Measurements from ENCODE around the gene MACROD2.

Gene MACROD2

DNA sequence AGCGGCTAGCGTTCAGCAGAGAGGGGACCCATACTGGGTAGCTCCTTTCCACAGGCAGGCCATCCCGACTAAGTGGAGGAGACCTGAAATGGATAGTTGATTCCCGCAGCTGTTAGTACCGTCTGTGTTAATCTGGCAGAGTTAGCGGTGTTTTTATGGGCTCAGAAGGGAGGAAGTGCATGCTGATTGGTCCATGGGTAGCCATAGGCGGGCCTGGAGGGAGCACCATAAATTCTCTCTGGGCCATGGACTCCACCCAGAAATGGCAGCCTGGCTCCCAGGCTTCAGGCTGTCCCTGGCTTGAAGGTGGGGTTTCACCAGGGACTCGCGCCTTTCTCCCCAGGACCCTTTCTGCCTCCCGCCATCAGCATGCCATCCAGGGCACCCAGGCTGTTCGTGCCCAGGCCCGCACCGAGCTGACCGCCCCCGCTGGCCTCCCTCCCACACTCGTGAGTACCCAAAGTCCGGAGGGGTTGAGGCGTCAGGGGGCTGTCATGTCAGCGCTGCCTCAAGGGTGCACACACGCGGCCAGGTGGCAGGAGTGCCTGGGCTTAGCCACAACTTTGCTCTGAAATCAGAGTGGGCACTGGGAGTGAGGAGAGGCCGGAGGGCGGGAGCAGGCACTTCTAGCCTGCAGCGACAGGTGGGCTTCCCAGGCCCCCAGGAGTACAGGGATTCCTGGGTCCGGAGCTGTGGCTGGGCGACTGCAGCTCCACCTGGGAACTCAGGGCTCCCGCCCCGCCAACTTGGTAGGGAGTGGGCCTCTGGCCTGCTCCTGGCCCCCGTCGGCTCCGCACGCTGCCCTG, 1036.4 kb downstream of the MACROD2 start:
- DNase-seq = no peak

DNA sequence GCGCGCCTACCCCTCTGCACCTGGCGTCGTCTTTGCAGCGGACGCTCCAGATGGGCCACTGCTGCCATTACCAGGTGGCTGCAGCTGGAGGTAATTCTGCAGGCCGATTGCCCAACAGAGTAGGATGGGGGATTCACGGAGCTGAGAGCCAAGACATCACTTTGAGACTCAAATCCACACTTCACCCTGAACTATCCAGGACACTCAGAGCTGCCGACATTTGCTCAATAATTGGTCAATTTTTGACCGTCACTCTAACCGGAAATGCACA, 1037.0 kb downstream of the MACROD2 start:
- no peak for DNase-seq

DNA sequence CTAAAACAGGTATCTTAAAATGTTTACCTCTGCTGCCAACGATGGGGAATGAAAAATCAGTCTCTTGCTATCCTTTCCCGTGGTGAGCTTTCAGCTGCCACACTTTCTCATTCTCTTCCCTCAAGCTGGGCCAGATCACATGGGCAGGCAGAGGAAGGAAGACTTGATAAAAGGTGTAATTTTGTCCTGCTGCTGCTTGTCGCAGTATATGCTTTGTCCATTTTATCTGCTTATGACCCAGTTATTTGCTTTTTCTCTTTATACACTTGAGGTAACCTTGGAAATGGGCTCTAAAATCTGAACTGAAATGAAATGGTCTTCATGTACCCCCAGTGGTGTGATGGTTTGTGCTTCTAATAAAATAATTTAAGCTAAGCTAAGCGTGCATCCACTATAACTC, 1038.0 kb downstream of the MACROD2 start:
- no peak for DNase-seq

DNA sequence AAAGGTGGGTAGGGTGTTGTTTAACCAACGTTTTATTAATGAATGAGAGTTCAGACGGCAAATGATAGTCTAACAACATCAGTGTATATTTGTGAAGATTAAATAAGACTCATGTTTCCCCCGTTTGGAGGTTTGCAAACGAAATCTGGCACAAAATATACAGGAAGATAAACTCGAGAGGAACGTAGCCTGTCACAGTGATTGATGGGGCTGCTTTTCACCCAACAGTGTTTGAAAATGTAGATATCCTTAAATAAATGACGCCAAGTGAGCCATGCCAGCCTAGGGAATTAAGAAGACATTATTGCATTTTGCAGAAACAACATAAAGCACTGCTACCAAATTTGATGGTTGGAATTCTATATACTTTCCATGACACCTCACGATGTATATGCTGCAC, 1038.6 kb downstream of the MACROD2 start:
- no peak for DNase-seq

DNA sequence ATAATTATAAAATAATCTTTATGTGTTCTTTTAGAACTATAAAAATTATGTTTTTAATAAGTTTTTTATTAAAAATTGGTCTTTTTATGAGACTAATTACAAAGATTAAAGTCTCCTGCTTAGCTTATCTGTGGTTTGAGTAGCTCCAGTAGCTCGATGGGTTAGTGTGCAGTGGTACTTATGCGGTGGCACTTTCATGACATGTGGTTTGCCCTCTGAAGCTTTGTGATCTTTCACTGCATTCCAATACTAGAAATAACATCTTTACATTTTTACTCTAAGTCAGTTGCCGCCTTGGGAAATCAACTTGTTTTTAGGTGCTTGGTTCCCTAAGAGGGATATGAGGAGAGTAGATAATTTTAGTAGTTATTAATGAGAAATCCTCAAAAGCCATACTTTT, 1041.6 kb downstream of the MACROD2 start:
- no peak for DNase-seq

DNA sequence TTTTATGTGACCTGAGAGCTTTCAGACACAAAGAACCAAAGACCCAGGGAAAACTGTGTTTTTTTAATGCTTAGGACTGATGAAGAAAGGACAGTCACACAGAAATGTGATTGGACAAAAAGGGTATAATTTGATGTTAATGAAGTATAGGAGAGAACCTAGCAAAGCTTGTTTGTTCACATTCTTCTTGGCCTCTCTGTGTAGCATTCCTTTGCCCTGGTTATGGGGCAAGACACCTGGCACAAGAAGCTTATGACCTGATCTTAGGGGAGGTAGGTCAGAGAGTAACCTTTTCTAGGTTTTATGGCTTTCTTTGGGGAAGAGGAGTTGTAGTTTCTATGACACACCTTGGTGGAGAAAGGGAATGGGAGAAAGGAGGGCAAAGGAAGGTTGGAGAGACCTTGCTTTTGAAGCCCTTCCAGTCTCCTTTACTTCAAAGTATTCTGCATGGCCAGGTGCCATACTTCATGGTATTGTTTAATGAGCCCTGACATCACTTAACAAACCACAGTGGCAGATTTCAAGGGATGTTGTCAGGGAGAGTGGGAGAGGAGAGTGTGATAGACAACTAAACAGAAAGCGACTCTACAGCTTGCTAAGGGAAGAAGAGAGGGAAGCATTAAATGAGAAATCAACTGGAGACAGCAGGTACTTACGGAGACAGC, 1043.9 kb downstream of the MACROD2 start:
- DNase-seq = no peak

DNA sequence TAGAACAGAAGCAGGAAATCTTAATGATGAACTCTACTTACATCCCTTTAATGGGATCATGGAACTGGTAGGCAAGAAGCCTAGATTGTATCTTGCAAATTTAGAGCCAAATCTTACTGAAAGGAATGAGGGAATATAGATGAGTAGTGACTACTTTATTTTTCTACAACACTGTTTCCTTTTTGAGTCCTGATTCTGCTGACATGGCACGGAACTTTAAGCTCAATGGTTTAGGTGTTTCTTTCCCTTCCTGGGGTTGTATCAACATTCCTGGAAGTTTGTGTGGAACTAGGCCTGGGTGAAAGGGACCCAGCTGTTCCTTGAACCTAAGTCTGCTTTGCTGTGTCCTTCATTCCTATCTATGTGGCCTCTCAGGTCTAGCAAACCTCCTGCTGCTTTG, 1047.4 kb downstream of the MACROD2 start:
- DNase-seq = no peak

DNA sequence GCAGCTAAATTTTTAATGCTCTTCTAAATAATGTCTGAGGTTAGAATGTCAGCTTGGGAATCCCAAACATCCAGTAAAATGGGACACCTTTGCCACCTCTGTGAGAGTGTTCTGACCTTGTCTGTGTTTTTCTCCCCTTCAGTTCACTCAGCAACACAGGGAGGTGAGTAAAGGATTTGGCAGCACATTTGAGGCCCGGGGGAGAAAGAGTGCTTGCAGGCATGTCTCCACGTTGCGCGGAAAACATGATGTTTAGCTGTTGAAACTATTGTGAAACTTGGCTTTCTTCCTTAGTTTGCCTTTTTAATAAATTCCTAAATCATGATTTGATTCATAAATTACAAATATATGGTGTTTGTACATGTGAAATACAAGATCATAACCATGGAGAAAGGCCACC, 1049.9 kb downstream of the MACROD2 start:
- no peak for DNase-seq

DNA sequence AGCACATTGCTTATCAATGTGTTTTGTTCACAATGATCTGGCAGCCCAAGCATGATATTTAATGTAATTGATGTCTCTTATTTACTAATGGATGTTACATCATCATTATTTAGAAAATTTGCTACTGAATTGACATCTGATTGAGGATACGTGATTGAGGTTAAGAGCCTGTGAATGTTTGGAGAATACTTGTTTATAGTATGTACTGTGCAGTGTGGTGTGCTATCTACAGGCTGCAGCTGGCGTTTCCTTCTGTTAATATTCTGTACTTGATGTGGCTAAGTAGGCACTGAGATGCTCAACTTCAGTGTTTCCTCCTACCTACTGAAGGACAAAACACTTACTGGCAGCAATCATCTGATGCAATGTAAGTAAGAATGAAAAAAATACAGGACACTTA, 1051.7 kb downstream of the MACROD2 start:
- DNase-seq = no peak

DNA sequence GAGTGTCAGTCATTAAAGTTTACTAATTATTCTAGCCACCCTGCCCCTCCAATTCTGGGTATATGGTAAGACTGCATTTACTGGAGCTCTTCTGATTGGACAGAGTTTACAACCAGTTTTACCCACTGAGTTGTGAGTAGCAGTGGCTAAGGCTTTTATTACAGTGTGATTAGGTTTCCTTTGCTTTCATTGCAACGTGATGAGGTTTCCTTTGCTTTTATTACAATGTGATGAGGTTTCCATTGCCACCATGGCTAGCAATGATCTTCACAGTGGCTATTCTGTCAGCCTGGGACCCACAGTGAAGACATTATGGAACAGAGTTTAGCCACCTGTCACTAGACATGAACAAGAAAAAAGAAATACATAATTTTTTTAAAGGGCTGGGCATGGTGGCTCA, 1052.3 kb downstream of the MACROD2 start:
- DNase-seq = no peak

DNA sequence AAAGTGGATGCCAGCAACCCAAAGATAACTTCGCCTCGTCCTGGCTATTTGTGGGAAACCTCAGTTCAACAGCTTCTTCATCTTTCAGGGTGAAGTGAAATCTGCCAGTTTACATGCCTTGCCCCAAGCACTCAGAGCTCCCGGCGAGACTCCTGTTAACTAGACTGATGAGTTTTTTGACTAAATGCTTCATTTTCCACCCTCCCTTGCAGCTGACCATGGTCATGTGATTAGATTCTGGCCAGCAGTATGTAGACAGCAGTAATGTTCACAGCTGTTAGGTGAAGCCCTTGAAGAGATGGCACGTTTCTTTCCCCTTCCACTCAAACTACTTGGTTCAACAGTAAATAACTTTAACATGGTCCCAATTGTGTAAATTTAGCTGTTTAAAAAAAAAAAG, 1060.9 kb downstream of the MACROD2 start:
- no peak for DNase-seq

DNA sequence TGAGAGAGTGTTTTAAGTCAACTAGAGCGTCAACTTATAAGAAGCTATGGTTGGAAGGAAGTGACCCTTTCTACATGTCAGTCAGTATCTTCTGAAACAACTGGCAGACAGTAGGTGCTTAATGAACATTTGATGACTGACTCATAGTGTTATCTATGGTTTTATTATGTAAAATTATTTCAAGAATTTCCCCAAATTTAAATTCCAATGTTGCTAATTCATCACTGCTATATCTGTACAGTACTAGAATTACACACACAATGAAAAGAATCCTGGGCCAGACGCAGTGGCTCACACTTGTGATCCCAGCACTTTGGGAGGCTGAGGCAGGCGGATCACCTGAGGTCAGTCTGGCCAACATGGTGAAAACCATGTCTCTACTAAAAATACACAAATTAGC, 1063.5 kb downstream of the MACROD2 start:
- DNase-seq = no peak

DNA sequence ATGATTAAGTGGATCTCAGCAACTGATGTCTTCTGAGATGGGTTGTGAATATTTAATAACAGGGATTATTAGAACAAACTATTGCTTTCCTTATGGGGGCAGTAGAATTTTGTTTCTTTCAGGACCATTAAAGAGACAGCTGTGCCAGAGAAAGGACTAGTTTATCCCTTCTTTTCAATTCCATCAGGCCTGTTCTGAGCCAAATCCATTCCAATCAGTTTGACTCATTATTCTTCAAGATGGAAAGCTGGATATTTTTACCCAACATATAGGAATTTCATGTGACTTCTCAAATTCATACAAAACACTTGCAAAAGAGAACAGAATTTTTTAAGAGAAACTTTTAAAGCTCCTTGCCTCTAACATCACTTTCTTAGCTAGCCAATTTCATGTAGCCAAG, 1064.1 kb downstream of the MACROD2 start:
- DNase-seq = no peak

DNA sequence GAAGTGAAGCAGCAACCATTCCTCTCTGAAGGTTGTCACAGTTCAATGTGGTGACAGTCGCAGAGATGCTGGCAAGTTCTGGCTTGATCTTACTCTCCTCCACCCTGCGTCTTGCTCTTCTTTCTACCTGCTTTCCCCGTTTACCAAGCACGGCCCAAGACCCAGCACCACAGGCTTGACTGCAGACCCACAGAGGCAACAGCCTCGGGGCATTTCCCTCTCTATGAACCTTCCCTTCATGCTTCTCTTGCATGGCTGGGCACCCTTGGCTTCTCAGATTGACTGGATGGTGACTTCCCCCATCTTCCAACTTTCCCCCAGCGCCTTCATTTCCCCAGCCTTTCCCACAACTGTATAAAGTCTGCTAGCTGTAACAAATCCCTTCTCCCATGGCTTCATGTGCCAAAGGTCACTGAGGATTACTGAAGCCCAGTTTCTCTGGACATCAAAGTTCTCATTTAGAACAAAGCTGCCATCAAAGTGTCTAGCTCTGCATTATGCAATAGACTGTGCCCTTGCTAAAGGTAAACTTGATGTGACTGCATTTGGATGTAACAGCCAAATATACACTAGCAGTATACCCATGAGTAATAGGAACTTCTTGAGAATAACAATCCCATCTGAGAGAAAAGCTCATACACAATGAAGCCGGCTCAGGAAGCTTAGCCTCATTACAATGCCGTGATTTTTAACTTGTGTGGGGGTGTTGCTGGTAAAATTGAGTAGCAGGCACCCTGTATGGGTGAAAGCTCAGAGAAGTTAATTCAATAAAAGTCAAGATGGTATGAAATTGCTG, 1065.1 kb downstream of the MACROD2 start:
- no peak for DNase-seq

DNA sequence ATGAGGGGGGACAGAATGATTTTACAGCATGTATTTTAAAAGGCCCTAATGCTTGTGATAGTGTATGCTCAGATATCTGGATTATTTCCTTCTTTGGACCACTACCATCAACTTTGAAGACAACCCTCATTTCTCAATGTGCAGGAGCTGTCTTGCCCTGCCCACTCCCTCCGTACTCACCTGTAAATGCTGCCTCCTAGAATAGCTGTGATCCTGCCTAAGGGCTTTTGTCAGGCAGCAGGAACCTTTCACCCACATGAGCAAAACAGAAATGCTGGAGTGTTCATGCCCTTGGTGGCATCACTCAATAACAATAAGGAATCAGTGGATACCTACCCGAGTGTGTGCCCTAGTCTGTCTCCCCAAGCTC, 1065.7 kb downstream of the MACROD2 start:
- no peak for DNase-seq

DNA sequence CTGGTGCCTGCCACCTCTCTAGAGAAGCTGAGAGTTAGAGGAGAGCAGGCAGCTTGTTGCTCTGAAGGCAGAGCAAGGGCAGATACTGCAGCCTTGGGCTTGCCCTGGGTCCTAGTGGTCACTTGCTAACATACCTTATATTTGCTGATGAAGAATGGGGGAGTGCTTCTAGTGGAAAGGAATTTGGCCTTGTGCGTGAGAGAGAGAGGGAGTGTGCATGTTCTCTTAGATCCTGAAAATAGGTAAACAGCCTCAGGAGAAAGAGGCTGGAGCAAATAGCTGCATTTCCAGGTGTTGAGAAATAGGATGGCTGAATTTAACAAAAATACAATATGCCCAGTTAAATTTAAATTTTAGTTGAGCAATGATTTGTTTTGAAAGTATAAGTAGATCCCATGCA, 1066.6 kb downstream of the MACROD2 start:
- DNase-seq = no peak

DNA sequence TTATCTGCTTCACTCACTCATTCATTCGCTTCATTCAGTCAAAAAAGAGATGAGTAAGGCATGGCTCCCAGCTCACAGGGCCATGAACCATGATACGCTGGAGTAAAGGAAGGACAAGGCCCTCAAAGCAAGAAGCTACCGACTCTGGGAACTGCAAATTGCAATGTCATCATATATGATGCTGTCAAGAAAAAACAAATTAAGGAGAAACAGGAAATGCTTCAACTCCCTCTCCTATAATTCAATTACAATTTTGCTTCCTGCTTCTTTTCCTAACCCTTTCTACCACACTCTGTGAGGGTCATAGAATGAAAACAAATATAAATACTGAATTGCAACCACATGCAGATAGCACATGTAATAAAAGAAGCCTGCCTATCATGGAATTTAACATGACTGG, 1067.8 kb downstream of the MACROD2 start:
- no peak for DNase-seq

DNA sequence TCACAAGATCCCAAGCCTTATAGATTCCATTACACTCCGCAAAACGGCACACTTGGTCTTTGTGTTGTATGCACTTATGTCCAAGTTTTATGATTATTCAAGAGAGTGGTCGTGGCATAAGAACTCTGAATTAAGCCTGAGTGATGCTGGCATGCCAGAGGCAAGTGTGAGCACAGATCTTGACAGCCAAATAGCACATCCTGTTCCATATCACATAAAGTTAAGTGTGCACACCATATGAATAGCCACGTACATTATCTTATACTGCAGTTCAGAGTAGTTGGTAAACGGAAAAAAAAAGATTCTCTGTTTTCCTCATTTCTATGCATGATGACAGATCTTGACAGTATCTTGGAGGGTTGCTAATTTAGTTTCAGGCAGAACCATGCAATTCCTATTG, 1069.4 kb downstream of the MACROD2 start:
- DNase-seq = no peak

DNA sequence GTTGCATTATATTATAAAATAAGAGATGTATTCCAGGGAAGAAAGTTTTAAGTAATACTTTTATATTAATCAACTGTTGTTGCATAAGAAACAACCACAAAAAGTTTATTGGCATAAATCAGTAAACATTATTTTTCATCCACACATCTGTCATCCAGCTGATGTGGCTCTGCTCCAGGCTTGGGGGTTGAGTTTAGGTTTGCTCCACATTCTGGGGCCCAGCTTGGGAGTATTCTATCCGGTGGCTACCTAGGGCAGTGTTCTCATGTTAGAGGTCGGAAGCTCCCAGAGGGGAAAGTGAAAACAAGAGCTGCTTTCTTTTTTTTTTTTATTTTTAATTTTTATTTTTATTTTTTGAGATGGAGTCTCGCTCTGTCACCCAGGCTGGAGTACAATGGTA, 1070.5 kb downstream of the MACROD2 start:
- DNase-seq = no peak

DNA sequence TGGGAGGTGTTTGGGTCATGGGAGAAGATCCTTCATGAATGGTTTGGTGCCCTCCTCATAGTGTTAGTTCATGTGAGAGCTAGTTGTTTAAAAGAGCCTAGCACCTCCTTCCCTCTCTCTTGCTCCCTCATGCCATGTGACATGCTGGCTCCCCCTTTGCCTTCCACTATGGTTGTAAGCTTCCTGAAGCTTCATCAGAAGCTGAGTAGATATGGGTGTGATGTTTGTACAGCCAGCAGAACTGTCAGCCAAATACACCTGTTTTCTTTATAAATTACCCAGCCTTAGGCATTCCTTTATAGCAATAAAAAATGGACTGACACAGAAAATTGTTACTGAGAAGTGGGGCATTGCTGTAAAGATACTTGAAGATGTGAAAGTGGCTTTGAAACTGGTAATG, 1073.2 kb downstream of the MACROD2 start:
- DNase-seq = no peak

DNA sequence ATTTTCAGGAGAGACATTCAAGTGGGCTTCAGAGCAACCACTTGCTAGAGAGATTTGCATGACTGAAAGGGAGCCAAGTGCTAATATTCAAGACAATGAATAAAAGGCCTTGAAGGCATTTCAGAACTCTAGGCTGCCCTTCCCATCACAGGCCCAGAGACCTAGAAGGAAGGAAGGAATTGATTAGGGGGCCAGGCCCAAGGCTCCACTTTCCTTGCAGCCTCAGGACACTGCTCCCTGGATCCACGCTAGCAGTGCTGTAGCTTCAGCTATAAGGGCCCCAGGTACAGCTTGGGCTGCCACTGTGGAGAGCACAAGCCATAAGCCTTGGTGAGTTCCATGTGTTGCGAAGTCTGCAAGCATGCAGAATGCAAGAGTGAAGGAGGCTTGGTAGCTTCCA, 1074.0 kb downstream of the MACROD2 start:
- DNase-seq = no peak

DNA sequence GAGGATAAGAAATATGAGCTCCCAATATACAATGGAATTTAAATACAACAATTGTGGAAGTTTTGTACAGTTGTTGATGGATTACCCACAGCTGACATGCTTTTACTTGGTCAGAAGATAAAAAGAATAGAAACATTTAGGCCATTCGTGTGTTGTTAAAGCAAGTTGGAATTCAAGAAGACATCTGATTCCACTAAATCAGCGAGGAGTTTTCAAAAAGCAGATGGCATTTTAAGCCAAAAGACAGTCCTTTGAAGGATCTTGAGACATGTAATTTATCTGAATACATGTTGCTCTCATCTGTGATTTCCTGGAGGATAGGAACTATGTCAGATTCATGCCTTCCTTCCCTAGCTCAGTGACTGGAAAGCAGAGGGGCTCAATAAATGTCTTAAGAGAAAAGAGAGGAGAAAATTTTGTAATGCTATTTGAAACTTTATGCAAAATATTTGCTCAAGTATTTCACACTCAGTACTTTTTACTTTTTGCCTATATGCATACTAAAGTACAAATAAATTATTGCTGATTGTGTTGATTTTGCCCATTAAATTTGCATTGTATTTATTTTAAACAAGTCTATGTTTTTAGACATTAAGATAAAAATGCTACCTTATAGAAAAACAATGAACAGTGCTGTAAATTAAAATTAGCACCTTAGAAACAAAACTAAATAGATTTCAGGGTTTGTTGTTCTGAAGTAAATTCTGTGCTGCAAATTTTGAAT, 1075.9 kb downstream of the MACROD2 start:
- no peak for DNase-seq

DNA sequence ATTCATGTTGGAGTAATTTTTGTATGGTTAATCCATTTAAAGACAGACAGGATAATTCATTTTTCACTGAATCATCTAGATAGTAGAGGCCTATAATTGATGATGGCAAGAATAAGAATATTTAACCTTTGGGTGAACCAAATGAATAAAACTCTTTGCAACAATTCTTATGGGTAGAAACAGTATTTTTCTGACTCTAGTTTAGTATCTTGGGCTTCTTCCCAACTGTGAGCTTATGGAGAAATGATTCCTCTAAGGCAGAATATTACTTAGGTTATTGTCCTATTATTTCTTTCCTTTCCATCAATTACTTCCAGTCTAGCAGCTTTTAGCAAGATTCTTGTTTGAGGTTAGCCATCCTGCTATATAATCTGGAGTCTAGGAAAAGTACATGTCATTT, 1077.0 kb downstream of the MACROD2 start:
- DNase-seq = no peak

DNA sequence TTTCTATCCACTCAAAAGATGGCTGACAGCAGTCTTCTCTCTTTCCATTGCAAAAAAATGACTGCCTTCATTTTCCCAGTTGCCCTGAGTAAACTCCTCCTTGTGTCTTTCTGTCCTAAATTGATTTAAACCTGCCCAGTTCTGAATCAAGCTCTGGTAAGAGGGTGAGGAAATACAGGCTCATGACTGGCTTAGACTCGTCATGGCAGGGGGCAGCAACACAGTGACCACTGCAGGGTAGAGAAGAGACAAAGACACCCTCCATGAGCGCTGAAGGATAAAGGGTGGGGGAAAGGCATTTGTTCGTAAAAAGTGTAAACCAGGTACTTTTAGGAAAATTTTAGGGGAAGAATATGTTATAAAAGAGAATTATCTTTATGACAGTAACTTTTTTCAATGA, 1080.3 kb downstream of the MACROD2 start:
- no peak for DNase-seq
